Right hindlimb (tissue), 1 donor: ENCODE measurements around the gene ARHGEF6.
A peak's percentile ranks its signal among the peaks of the same experiment; 100 is the strongest.
"Not testable (repeated sequence)": the region's sequence is repeated elsewhere in the genome, so short reads cannot be mapped to it uniquely, and the experiment has no call there.

Experiments used
- DNase-seq: peaks from one replicate; pipeline ENCODE4 v3.0.0-alpha.2; 2018

ARHGEF6 gene

DNA sequence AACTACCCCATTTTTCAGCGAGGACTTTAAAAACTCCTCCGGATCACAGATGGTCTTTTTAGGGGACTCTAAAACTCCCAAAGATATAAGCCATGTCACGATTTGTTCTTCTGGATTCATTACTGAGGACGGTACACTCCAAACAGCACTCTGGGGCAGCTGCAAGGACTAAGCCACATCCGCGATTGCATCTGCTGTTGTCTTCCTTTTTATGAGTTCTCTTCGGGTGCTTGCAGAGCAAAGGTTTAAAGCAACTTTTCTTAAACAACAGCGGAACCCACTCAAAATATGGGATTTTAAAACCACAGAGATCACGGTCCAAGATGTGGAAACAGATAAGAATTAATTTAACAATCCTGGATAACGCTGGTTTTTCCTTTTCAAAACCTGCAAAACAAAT is at the start of gene ARHGEF6:
Gene ARHGEF6 (minus strand): TSS at position 170 of the 400 bp plus-strand sequence. CDS start 50 bp downstream, at position 120.
- DNase-seq: no peak

DNA sequence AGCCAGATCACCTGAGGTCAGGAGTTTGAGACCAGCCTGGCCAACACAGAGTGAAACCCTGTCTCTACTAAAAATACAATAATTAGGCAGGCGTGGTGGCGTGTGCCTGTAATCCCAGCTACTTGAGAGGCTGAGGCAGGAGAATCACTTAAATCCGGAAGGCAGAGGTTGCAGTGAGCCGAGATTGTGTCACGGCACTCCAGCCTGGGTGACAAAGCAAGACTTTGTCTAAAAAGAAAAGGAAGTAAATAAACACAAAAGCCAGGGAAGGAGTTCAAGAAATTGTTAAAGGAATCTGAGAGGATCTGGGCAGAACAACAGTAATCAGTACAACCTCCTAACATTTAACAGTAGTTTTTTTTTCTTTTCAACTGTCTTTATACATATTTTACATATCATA is 48.7 kb upstream of the ARHGEF6 start:
- no peak for DNase-seq

- DNase-seq: no peak
Observed at GRCh38 chrX:136828830-136829229, 48.1 kb upstream of the ARHGEF6 start.

GRCh38 chrX:136827026-136827425 is 46.3 kb upstream of the ARHGEF6 start:
- DNase-seq: no peak

DNA sequence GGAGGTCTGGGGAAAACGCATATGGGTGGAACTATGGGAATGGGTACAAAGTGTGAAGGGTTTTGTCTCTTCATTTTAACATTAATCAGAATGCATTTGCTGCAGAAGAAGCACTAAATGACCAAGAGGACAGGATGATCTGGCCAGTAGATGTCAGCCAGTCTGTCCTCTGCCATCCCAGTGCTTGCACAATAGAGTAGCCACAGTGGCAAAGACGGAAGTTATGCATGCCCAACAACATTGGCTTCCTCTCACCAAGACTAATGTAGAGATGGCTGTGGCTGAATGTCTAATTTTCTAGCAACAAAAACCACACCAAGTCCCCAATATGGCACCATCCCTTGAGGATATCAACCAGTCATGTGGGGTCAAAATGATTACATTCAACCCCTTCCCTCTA is 45.0 kb upstream of the ARHGEF6 start:
- DNase-seq: no peak

GRCh38 chrX:136823175-136823574 is 42.4 kb upstream of the ARHGEF6 start:
- DNase-seq: no peak

DNA sequence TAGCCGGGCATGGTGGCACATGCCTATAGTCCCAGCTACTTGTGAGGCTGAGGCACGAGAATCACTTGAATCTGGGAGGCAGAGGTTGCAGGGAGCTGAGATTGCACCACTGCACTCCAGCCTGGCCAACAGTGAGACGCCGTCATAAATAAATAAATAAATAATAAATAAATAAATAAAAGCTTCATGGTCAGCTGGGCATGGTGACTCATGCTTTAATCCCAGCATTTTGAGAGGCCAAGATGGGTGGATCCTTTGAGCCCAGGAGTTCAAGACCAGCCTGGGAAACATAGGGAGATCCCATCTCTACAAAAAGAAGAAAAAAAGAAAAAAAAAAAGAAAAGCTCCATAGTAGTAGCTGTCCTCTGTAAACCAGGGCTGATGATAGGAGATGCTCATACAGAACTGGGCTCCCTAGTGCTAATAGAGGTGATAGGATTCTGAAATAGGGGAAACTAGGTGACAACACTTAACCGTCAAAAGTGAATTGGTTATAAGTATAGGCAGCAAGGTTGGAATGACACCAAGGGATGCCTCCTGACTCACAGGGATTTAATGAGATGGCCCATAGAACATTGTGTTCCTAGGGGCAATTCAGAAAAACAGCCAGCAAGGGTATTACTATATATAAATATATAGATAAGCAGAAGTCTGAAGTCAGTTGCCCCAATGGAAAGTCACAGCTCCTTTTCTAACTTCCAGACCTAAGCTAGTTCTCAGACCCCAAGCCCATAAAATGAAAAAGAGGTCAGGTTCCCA is 41.8 kb upstream of the ARHGEF6 start:
- DNase-seq: no peak

DNA sequence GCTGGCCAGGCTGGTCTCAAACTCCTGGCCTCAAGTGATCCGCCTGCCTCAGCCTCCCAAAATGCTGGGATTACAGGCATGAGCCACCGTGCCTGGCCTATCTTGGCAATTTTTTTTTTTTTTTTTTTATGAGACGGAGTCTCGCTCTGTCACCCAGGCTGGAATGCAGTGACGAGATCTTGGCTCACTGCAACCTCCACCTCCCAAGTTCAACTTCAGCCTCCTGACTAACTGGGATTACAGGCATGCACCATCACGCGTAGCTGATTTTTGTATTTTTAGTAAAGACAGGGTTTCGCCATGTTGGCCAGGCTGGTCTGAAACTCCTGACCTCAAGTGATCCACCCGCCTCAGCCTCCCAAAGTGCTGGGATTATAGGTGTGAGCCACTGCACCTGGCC is 39.0 kb upstream of the ARHGEF6 start:
- DNase-seq: not testable (repeated sequence)

- no peak for DNase-seq
Observed at GRCh38 chrX:136819031-136819703, 38.4 kb upstream of the ARHGEF6 start.

DNA sequence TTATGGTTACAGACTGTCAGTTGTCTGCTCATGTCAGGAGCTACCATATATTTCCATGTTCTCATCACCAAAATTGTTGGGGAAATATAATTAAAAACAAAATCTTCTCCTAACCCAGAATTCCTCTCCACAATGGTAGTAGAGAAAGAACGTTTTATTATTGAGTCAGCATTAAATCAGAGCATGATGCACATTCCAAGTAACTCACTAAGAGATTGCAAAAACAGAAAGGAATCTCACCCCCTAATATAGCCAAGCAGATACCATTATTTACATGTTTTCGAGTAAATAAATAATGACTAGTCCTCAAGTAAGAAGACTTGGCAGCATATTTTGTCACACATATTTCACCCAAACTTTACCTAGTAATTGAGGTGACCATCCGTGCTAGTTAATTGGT is 36.2 kb upstream of the ARHGEF6 start:
- DNase-seq: no peak

DNA sequence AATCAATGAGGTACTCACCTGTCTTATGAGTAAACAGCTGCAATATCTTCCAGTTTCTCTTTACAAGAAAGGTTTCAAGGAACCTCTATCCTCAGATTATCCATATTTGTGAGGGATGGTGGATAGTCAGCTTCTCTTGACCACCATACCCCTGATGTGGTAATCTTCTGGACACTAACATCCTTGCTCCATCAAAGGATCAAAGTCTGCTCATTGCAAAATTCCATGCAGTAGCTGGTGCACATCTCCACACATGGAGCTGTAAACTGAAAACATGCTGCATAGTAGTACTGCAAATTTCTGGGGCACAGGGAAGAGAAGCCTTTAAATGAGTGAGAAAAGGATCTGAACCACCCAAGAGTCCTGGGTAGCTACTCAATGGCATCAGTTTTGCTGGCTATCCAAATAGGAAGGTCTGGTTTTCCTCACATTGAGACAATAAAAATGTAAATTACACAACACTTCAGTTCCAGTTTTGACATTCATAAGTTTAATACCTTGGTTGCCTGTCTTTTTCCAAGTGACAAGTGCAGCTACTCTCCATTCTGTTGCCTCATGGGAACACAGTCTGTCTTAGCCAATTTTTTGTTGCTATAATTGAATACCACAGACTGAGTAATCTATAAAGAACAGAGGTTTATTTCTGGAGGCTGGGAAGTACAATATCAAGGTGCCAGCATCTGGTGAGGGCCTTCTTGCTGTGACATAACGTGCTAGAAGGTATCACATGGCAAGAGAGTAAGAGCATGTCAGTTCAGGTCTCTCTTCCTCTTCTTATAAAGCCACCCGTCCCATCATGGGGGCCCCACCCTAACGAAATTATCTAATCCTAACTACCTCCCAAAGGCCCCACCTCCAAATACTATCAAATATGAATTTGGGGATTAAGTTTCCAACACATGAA is 34.4 kb upstream of the ARHGEF6 start:
- DNase-seq: no peak

GRCh38 chrX:136812286-136812685 is 31.6 kb upstream of the ARHGEF6 start:
- DNase-seq: no peak

- DNase-seq: no peak
Observed at GRCh38 chrX:136810493-136810892, 29.8 kb upstream of the ARHGEF6 start.

- no peak for DNase-seq
Observed at GRCh38 chrX:136806891-136807410, 26.2 kb upstream of the ARHGEF6 start.

- DNase-seq: no peak
Observed at GRCh38 chrX:136802515-136802914, 21.8 kb upstream of the ARHGEF6 start.

DNA sequence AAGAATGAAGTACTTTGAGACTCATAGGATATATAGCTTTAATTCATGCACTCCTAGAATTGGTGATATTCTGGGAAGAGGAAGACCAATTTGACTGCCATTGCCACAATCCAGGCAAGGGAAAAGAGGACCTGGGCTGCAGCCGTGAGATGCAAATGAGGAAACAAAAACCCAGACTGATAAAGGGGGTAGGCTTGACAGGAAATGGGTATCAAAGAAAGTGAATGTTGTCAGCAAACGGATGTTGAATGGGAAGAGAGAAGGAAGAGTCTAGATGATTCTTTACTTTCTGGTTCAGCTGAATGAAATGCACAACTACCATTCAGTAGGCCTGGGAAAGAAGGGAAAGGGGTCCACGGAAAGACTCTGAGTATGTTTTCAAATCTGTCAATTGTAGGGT is 17.1 kb upstream of the ARHGEF6 start:
- DNase-seq: no peak

- DNase-seq: not testable (repeated sequence)
Observed at GRCh38 chrX:136795132-136795531, 14.4 kb upstream of the ARHGEF6 start.

DNA sequence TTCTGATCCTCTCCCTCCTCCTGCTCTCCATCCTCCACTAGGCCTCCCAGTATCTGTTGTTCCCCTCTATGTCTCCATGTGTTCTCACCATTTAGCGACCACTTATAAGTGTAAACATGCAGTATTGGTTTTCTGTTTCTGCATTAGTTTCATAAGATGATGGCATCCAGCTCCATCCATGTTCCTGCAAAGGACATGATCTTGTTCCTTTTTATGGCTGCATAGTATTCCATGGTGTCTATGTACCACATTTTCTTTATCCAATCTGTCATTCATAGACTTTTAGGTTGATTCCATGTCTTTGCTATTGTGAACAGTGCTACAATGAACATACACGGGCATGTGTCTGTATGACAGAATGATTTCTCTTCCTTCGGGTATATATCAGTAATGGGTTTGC is 13.9 kb upstream of the ARHGEF6 start:
- not testable (repeated sequence) for DNase-seq

- DNase-seq: no peak
Observed at GRCh38 chrX:136794080-136794479, 13.3 kb upstream of the ARHGEF6 start.

DNA sequence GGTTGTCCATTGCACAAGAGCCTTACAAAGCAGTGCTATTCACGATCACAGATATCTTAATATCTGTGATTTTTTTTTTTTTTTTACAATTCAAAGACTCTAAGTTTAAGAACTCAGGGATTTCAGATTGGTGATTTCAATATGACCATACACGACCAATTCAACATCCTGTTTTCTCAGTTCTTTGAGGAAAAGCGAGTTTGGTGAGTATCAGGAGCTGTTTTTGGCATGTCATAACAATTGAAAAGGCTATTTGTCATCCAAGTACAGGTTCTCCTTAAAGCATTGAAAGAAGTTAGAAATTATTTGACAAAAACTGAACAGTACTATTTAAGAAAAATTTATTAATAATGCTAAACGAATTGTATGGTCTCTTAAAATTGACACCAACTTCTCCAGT is 9.1 kb upstream of the ARHGEF6 start:
- DNase-seq: no peak

GRCh38 chrX:136784231-136784630 is 3.5 kb upstream of the ARHGEF6 start:
- DNase-seq: no peak

DNA sequence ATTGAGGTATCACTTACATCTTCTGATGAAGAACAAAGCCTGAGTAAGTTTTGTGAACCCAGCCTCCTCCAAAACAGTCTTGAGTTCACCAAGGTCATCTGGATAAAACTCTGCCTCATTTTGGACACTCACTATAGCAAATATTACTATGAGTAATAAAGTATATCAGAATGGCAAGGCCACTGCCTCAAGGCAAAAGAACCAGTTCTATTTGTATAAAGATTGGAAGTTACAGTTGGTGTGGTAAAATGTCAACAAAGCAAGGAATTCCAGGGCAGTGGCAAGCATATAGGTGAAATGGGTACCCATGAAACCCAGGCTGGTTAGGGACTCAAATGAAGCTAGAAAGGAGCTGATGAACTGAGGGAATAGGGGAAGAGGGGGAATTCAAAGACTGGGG is 2.4 kb upstream of the ARHGEF6 start:
- no peak for DNase-seq

DNA sequence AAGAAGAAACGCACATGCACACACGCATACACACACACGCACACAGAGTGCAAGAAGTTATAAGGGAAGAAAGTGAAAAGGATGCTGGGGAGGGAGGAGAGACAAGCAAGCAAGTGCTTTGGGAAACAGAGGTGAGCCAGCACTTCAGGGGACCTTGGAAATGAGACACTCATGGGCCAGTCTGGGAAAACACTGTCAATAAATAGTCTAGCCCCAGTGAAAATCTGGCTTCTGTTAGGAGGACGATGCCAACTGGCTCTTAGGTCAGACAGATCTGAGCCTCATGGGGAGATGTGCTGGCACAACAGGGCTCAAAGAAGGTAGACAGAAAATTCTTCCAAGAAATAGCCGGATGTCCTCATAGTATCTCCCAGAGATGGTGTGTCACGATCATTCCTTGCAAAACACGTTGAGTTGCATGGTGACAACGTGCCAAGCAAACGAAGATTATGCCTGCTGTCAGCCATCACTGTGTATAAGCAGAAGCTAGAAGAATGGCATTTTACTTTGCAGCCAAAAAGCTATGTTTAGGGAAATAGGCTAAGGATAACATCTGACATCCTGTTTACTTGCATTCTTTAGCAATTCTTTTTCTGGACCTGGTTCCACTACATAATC is 557 bp upstream of the ARHGEF6 start:
- peak; percentile 22 for DNase-seq
